HG02981 (cell line): ENCODE results near the gene OR11A1.

ENCODE experiments used
- ATAC-seq: cut with Tn5 transposase; IDR thresholded peaks from one replicate; pipeline ENCODE4 v1.9.1; 2021; ENCODE audit warnings: mild to moderate bottlenecking, moderate library complexity; ENCODE audit not compliant: unreplicated experiment

Gene OR11A1

DNA sequence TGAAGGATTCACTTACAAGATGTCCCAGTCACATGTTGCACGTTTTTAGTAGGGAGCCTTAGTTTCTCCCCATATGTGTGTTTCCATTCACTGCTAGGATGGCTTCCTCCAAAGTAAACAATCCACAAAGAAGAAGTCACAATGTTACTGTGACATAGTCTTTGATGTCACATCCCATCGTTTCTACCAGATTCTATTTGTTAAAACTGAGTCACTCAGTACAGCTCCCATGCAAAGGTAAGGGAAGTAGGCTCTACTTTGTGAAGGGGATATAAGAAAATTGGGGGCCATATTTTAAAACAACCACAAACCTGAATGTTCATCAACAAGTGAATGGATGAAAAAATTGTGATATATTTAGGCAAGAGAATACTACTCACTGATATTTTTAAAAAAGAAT, at the start of gene OR11A1, which contains the start of gene OR2H1:
TSS of gene OR11A1 (minus strand) at position 101 of the 400 bp plus-strand sequence. CDS start 29,430 bp downstream, outside the sequence.
TSS of gene OR2H1 (plus strand) at position 185 of the 400 bp plus-strand sequence. CDS start 4,615 bp downstream, outside the sequence.
- ATAC-seq: no peak

- ATAC-seq: no peak
Measured at GRCh38 chr6:29506446-29507067, 49.7 kb upstream of the OR11A1 start.

GRCh38 chr6:29505808-29506207, 48.9 kb upstream of the OR11A1 start:
- no peak for ATAC-seq

GRCh38 chr6:29504961-29505360, 48.1 kb upstream of the OR11A1 start:
- ATAC-seq: no peak

GRCh38 chr6:29502597-29502996, 45.7 kb upstream of the OR11A1 start:
- ATAC-seq: no peak

- ATAC-seq: no peak
Measured at GRCh38 chr6:29502181-29502580, 45.3 kb upstream of the OR11A1 start.

DNA sequence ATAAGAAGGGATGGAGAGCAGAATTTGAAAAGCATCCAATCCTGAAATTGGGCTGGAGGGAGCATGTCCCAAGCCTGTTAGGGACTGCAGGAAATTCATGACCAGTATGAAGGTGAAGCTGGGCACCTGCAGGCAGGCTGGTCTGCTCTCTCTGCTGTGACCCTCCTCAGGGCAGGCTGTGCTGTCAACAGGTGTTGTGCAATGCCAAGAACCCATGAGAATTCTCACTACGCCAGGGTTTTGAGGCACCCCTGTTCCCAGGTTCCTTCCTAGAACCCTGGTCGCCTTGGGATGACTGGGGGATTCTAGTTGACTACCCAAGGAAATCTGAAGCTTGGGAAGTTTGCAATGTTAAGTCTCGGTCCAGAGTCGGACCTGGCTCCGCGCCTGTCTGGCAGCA, 44.2 kb upstream of the OR11A1 start:
- no peak for ATAC-seq

DNA sequence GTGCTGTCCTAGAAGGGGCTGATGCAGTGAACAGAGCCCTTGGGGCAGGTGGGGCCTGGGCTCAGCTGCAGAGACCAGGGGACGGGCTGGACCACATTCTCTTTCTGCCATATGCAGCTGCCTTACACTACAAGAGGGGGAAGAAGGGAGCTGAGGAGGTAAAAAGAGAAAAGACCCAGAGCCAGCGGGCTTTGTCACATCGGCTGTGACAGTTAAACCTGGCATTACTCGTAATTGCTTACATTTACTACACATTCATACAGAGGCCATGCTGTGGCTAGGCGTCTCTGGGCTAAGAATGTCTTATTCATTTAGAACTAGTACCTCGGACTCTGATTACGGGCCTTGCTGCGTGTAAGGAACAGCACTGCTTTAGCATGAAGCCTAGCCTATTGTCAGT, 43.7 kb upstream of the OR11A1 start:
- no peak for ATAC-seq

DNA sequence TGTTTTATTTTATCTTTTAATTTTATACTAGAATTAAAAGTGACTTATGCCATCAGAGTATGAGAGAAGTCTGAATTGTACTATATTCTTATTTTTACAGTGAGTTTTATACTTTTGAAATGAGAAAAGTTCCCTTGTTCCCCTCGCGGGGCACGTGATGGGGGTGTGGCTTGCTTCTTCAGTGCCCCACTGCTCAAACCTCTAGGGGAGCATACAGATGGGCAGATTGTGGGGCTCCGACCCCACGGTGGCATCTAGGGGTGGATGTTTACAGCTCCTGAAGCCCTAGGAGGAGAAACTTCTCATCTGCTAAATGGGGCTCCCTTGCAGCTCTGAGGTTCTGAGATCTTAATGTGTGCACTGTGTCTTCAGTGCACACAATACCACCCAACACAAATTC, 42.8 kb upstream of the OR11A1 start:
- ATAC-seq: no peak

- no peak for ATAC-seq
Measured at GRCh38 chr6:29496961-29497360, 40.1 kb upstream of the OR11A1 start.

- no peak for ATAC-seq
Measured at GRCh38 chr6:29495571-29495970, 38.7 kb upstream of the OR11A1 start.

GRCh38 chr6:29494131-29494530, 37.3 kb upstream of the OR11A1 start:
- ATAC-seq: no peak

DNA sequence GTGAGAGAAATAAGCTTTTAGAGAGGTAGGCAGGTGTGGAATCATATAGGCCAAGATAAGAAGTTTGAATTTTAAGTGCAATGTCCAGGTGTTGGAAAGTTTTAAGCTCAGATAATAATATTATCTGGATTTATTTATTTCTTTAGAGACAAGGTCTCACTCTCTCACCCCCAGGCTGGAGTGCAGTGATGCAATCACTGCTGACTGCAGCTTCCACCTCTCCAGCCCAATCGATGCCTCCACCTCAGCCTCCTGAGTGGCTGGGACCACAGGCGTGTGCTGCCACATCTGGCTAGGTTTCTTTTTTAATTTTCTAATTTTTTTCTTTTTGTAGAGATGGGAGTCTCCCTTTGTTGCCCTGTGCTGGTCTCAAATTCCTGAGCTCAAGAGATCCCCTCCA, 36.4 kb upstream of the OR11A1 start:
- ATAC-seq: no peak

GRCh38 chr6:29491574-29491973, 34.7 kb upstream of the OR11A1 start:
- ATAC-seq: no peak

GRCh38 chr6:29490552-29490951, 33.7 kb upstream of the OR11A1 start:
- no peak for ATAC-seq

GRCh38 chr6:29490055-29490454, 33.2 kb upstream of the OR11A1 start:
- ATAC-seq: no peak

GRCh38 chr6:29489286-29489685, 32.4 kb upstream of the OR11A1 start:
- no peak for ATAC-seq

- no peak for ATAC-seq
Measured at GRCh38 chr6:29488874-29489273, 32.0 kb upstream of the OR11A1 start.

- ATAC-seq: no peak
Measured at GRCh38 chr6:29487660-29488059, 30.8 kb upstream of the OR11A1 start, which contains the start of gene MAS1L. TSS of gene MAS1L (minus strand) at chr6:29487956. CDS start at chr6:29487902, 54 bp downstream.

DNA sequence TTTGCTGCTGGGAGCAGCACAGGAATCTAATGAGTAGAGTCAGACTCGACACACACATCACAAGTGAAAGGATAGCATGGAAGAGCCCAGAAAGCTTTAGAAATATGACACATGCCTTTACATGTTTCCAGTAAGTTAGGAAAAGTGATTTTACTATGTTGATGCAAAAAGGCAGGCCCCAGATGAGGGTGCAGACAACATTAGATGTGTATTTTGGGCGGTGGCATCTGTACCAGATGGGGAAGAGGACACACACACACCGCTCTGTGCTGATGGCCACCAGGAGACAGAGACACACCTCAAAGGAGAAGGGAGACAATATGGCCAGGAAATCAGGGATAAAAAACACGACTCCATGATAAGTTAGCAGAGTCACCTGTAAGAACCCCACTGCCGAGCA, 30.3 kb upstream of the OR11A1 start:
- no peak for ATAC-seq

- no peak for ATAC-seq
Measured at GRCh38 chr6:29486577-29486976, 29.7 kb upstream of the OR11A1 start.

DNA sequence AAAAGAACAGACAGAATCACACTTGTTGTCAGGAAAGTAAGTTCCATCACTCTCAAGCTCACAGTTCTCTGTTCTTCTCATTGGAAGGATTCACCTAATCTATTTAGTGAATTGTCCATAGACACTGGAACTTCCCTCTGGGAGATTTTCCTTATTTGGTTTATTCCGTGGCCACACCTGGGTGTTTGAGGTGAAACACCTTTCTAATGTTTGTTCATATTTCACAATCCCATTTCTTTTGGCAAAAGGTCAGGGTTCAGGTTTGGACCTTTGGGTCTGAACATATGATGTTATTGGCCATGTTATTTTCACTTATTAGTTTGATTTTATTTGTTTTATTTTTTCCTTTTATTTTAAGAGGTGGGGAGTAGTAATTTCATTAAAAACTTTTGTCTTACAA, 26.9 kb upstream of the OR11A1 start:
- ATAC-seq: no peak

DNA sequence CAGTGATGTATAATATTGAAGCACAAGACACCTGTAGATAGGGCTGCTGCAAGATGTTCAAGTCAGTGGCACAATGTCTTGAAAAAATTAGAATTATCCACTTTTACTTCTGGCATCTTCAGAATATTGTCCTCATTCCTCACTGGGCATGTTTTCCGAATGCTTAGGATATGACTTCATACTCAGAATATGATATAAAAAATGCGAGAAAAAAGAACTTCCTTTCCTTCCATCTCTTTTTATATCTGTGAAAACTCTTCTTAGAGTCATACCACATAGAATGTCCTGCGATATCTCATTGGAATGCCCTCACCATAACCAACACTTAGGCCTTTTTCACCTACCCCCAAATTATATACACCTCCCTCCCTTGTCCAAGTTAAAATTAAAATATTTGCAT, 26.3 kb upstream of the OR11A1 start:
- ATAC-seq: no peak
